Measurements from ENCODE around the gene ZNF628.
"Not testable (repeated sequence)": the region's sequence is repeated elsewhere in the genome, so short reads cannot be mapped to it uniquely, and the experiment has no call there.

ZNF628 gene

GRCh38 chr19:55476100-55476775 lies at the start of gene ZNF628:
Gene ZNF628 (plus strand): TSS chr19:55476617. CDS start chr19:55479911, 3,294 bp downstream.
- DNase-seq: peak; percentile 89 to 98 (median 97)

- DNase-seq: no peak
These were observed 45.2 kb upstream of the ZNF628 start for GRCh38 chr19:55431183-55431582.

- DNase-seq: no peak
These were observed 44.0 kb upstream of the ZNF628 start for GRCh38 chr19:55432241-55432959.

GRCh38 chr19:55433292-55433691 lies 43.1 kb upstream of the ZNF628 start:
- DNase-seq: no peak

- no peak for DNase-seq
These were observed 42.0 kb upstream of the ZNF628 start for GRCh38 chr19:55434356-55434919.

GRCh38 chr19:55435020-55435419 lies 41.4 kb upstream of the ZNF628 start:
- no peak for DNase-seq

- no peak for DNase-seq
These were observed 39.6 kb upstream of the ZNF628 start for GRCh38 chr19:55436847-55437246.

GRCh38 chr19:55437410-55437809 lies 39.0 kb upstream of the ZNF628 start:
- DNase-seq: peak in 1 of 14 donors; percentile 12

GRCh38 chr19:55439052-55439451 lies 37.4 kb upstream of the ZNF628 start:
- no peak for DNase-seq

GRCh38 chr19:55440411-55441105 lies 35.9 kb upstream of the ZNF628 start:
- DNase-seq: no peak

- no peak for DNase-seq
These were observed 35.1 kb upstream of the ZNF628 start for GRCh38 chr19:55441319-55441691.

- DNase-seq: no peak
These were observed 34.6 kb upstream of the ZNF628 start for GRCh38 chr19:55441692-55442321.

- no peak for DNase-seq
These were observed 34.0 kb upstream of the ZNF628 start for GRCh38 chr19:55442372-55442961.

GRCh38 chr19:55443045-55443823 lies 33.2 kb upstream of the ZNF628 start, which contains the start of gene SHISA7:
Gene SHISA7 (minus strand): TSS chr19:55443300. CDS start chr19:55442863, 437 bp downstream.
- peak in 7 of 14 donors; percentile 7 to 37 (median 19) for DNase-seq

GRCh38 chr19:55443824-55444480 lies 32.5 kb upstream of the ZNF628 start:
- DNase-seq: no peak

GRCh38 chr19:55444646-55445045 lies 31.8 kb upstream of the ZNF628 start:
- DNase-seq: no peak

- DNase-seq: no peak
These were observed 30.4 kb upstream of the ZNF628 start for GRCh38 chr19:55446060-55446459.

- DNase-seq: peak in 12 of 14 donors; percentile 16 to 66 (median 38)
These were observed 28.8 kb upstream of the ZNF628 start for GRCh38 chr19:55447421-55448174.

- not testable (repeated sequence) for DNase-seq
These were observed 28.3 kb upstream of the ZNF628 start for GRCh38 chr19:55448175-55448490.

GRCh38 chr19:55449469-55449868 lies 26.9 kb upstream of the ZNF628 start:
- no peak for DNase-seq
